K562 (cell line): ENCODE measurements around the gene NEK4. TPM values are rescaled to one million over a fixed set of nuclear protein-coding genes. Genes with fewer than 3 reads are reported as not detected.

Source experiments
- BHLHE40 ChIP-seq: IDR thresholded peaks from 2 replicates; pipeline ENCODE4 v1.6.1; 2011; ENCODE audit warnings: low read length, improper control_type of control experiment
- EGR1 ChIP-seq: fragments of 450-650 bp; conservative IDR thresholded peaks from 2 replicates; pipeline ENCODE4 v1.6.1; 2017; ENCODE audit warnings: mild to moderate bottlenecking
- NR2C2 ChIP-seq, 2 experiments: fragments of 200-800 bp in 1 of 2; sonication (Bioruptor generic) in 1 of 2; sonication (generic) in 1 of 2; formaldehyde crosslinking in 1 of 2; IDR thresholded peaks; 2 replicates each; pipeline versions ENCODE4 v1.6.1 to v1.8.0; 2016 to 2022; ENCODE audit warnings: mild to moderate bottlenecking in 1 of 2, missing compliant biosample characterization in 1 of 2, missing genetic modification characterization in 1 of 2, missing genetic modification reagents in 1 of 2
- RCOR1 ChIP-seq, 2 experiments: IDR thresholded peaks; 2 replicates each; pipeline ENCODE4 v1.6.1; 2012; ENCODE audit warnings: low read depth in 2 of 2, low read length in 2 of 2, borderline replicate concordance in 1 of 2, improper control_type of control experiment in 1 of 2
- SMAD4 ChIP-seq: fragments of 250-450 bp; sonication (Bioruptor Pico); conservative IDR thresholded peaks from 2 replicates; pipeline ENCODE4 v1.8.0; 2021; ENCODE audit warnings: inconsistent platforms, mild to moderate bottlenecking, moderate library complexity
- TGIF2 ChIP-seq: sonication (generic); formaldehyde crosslinking; IDR thresholded peaks from 2 replicates; pipeline ENCODE4 v1.8.1; 2022; ENCODE audit warnings: mild to moderate bottlenecking, missing genetic modification reagents, moderate library complexity
- TSHZ1 ChIP-seq: fragments of 250-450 bp; sonication (Bioruptor Pico); IDR thresholded peaks from 2 replicates; pipeline ENCODE4 v1.4.0; 2020; ENCODE audit warnings: mild to moderate bottlenecking, moderate library complexity
- ZBTB26 ChIP-seq: fragments of 450-650 bp; formaldehyde crosslinking; IDR thresholded peaks from 2 replicates; pipeline ENCODE4 v1.4.0; 2022; ENCODE audit warnings: missing genetic modification characterization
- ZBTB9 ChIP-seq: fragments of 450-650 bp; formaldehyde crosslinking; IDR thresholded peaks from 2 replicates; pipeline ENCODE4 v1.4.0; 2020; ENCODE audit warnings: mild to moderate bottlenecking, moderate library complexity
- ZKSCAN1 ChIP-seq: fragments of 150-350 bp; IDR thresholded peaks from 2 replicates; pipeline ENCODE4 v1.6.1; 2016; ENCODE audit warnings: low read depth, low read length
- ZNF318 ChIP-seq, 2 experiments: fragments of 450-650 bp; IDR thresholded peaks; 2 replicates each; pipeline ENCODE4 v1.6.1; 2016; ENCODE audit warnings: mild to moderate bottlenecking in 2 of 2, borderline replicate concordance in 1 of 2, low read depth in 1 of 2, moderate library complexity in 1 of 2
- ZNF75A ChIP-seq: fragments of 450-650 bp; formaldehyde crosslinking; IDR thresholded peaks from 2 replicates; pipeline ENCODE4 v1.4.0; 2020; ENCODE audit warnings: mild to moderate bottlenecking
- polyA plus RNA-seq, 8 experiments: library from polyadenylated mRNA; depleted of rRNA in 4 of 8; stranded (reverse) in 5 of 8; unstranded in 3 of 8; fragments of >200 nt; fragmentation: Nextera tagmentation in 2 of 8; fragmentation: Illumina TruSeq in 1 of 8; extraction: Ambion mirVana in 2 of 8; extraction: Trizol in 1 of 8; gene quantifications; 2 replicates each; pipeline versions ENCODE4 v1.2.1 to v1.2.3, GENCODE V29; 2011 to 2014; ENCODE audit warnings: inconsistent platforms in 1 of 8, missing spikeins in 1 of 8
- total RNA-seq, 7 experiments: library from RNA; depleted of rRNA in 6 of 7; stranded (reverse); fragments of >200 nt in 6 of 7; fragmentation: Illumina TruSeq in 2 of 7; extraction: Trizol in 2 of 7; gene quantifications; 2 replicates each; pipeline versions ENCODE4 v1.2.1 to v1.2.3, GENCODE V29; 2011 to 2021; ENCODE audit warnings: low replicate concordance in 1 of 7

The NEK4 gene
- total and polyA plus RNA-seq, 9 of the 15 experiments (the other 6 are each of a cell fraction or from before 2014, with no cell fraction given) = 5.8 to 23.1 (median 16.6) TPM

GRCh38 chr3:52682016-52682415 is 88.7 kb downstream of the NEK4 start (continued):
- no peak for TF ChIP-seq ZNF318 (IDR thresholded peaks at IDR 0.05; ENCODE audit: borderline replicate concordance in 1 of 2, low read depth in 1 of 2)
- no peak for TF ChIP-seq EGR1
- TF ChIP-seq NR2C2 (CRISPR knock-in tag; IDR thresholded peaks at IDR 0.05) = no peak
- peak; percentile 43 for TF ChIP-seq NR2C2 (tag; IDR thresholded peaks at IDR 0.05)
- TF ChIP-seq ZBTB26 (CRISPR knock-in tag) = no peak
- TF ChIP-seq TSHZ1 (CRISPR knock-in tag) = no peak
- TF ChIP-seq ZNF75A (CRISPR knock-in tag) = no peak
- TF ChIP-seq ZBTB9 (CRISPR knock-in tag) = no peak
- TF ChIP-seq SMAD4 (CRISPR knock-in tag) = no peak
- no peak for TF ChIP-seq ZKSCAN1
- peak; percentile 63 for TF ChIP-seq BHLHE40
- TF ChIP-seq RCOR1 (IDR thresholded peaks at IDR 0.05; ENCODE audit: borderline replicate concordance in 1 of 2, low read depth in 2 of 2, low read length in 2 of 2) = 0 out of 4 replicates have a peak, but pooled peaks of 1 of the 2 experiments have one; percentile 45
- no peak for TF ChIP-seq TGIF2 (CRISPR knock-in tag)
